ENCODE measurements around the gene CEP20. TPM values are rescaled to one million over a fixed set of nuclear protein-coding genes. Genes with fewer than 3 reads are reported as not detected.

Gene CEP20
- total RNA-seq: 38.9 and 73.9 TPM in 2 replicates

DNA sequence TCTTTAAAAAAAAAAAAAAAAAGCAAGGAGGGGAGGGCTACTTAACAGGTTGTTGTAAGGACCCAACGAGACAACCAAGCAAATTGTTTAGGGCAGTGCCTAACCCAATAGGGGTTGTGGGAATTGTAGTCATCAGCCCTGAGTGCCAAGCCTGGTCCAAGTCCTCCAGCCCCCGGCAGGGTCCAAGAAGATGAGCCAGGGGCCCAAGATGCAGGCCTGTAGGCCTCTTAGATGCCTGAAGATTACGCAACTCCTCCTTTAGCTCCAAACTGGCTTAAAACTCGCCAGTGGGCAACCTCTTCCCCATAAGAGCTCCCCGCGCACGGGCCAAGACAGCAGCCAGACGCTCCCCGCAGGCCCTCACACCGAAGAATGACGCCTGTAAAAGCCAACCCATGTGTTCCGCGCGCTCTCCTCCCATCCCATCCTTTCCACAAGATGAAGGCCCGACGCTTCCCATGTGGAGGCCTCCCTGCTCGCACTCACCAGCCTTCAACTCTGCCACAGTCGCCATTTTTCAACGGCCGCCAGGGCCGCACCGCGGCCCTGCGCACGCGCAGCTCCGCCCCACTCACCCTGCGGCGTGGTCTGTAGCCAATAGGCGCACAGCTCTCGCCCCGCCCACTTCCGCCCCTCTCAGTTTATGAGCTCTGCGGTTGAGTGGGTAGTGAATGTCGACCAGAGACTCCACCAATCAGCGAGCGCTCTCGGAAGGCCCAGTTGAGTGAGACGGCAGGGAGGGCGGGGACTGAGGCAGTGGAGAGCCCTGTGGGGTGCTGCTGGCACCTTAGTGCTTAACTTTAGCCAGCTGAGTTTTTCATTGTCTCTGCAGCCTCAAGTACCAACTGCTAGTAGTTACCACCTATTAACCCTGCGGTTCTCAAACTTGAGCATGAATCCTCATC lies at the start of gene CEP20:
Gene CEP20 (minus strand): TSS at position 532 of the 905 bp plus-strand sequence. CDS start 18 bp downstream, at position 514.

DNA sequence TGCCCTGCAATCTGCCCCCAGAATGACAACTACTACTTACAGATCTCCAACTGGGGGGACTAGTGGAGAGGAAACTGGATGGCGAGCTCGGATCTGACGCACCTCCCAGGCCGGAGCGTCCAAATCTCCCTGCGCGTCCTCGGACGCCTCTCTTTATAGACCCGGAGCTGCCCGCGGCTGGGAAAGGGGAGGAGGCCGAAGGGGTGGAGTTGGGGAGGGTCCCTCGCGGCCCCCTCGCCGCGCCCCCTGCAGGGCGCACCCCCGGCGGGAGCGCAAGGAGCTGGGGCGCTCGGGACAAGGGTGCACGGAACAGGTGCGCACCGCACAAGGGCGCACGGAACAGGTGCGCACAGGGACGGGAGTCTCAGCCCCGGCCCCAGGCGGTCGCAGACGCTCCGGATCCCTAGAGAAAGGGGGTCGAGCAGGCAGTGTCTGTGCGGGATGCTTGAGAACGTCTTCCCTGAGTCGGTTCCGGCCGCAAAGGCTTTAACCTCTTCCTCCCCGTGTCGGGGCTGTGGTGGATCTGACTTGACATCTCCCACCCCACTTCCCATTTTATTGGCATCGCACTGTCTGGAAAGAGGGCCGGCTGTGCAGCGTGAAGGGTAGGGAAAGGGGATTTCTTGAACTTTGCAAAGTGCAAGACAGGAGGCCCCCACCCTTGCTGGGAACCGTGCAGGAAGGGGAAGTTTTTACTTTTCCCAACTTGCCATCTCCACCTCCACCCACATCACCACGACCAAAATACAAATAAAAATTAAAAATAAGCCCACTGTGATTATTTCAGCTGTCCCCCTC lies 31.3 kb downstream of the CEP20 start, which contains the start of gene MYH11:
Gene MYH11 (minus strand): TSS at position 128 of the 798 bp plus-strand sequence. CDS start 18,776 bp downstream, outside the sequence.

Other genes with a start within 250 kb of the CEP20 start
- 9.7 and 19.5 TPM in 2 replicates for gene MARF1, start 245.4 kb downstream of the CEP20 start, total RNA-seq
- 34.5 TPM in 2 replicates for gene NDE1, start 238.4 kb downstream of the CEP20 start, total RNA-seq
- 0.16 TPM in 1 of 2 replicates, not detected in the other for gene MYH11, start 31.6 kb downstream of the CEP20 start, total RNA-seq
- gene ABCC1, start 61.0 kb upstream of the CEP20 start, total RNA-seq: 28.7 and 84.2 TPM in 2 replicates